AG04450 (cell line): ENCODE results near the gene CSRNP2. TPM values are rescaled to one million over a fixed set of nuclear protein-coding genes. Genes with fewer than 3 reads are reported as not detected.

Experiments used
- CTCF ChIA-PET: fragments of 300-600, 350-600 bp; formaldehyde crosslinking; extraction: SDS; loops from one replicate; lab custom pipeline; 2022; ENCODE audit warnings: antibody characterized with exemption, inconsistent platforms; lab: Charles Lee
- POLR2A ChIA-PET: fragments of 350-600 bp; formaldehyde crosslinking; extraction: SDS; loops from one replicate; lab custom pipeline; 2021; ENCODE audit warnings: antibody characterized with exemption, inconsistent platforms; lab: Yijun Ruan, JAX
- DNase-seq: peaks from one replicate; pipeline ENCODE4 v3.0.0-alpha.2; 2011; ENCODE audit warnings: low read depth, low spot score
- H3K27ac ChIP-seq: one replicate; pipeline ENCODE4 v1.5.1; 2012; ENCODE audit warnings: low read depth, low read length, control low read depth
- H3K27me3 ChIP-seq: one replicate; pipeline ENCODE4 v1.6.0; 2012; ENCODE audit warnings: low read length; ENCODE audit not compliant: control insufficient read depth, insufficient read depth
- H3K4me3 ChIP-seq: 2 replicates; pipeline ENCODE4 v1.5.1; 2011; ENCODE audit warnings: mild to moderate bottlenecking, low read depth, low read length, control low read depth
- H3K9me3 ChIP-seq: 2 replicates; pipeline ENCODE4 v1.5.1; 2012; ENCODE audit warnings: low read length; ENCODE audit not compliant: control insufficient read depth, insufficient read depth
- CTCF ChIP-seq: IDR thresholded peaks from 2 replicates; pipeline ENCODE4 v1.5.1; 2011; ENCODE audit warnings: low read depth, low read length, control low read depth, inconsistent platforms
- polyA minus RNA-seq: library from RNA; depleted of rRNA, polyadenylated mRNA; stranded (reverse); fragments of >200 nt; gene quantifications from 2 replicates; pipeline ENCODE4 v1.2.3, GENCODE V29; 2011; rRNA and poly(A)+ RNA removed
- polyA plus RNA-seq: library from polyadenylated mRNA; depleted of rRNA; stranded (reverse); fragments of >200 nt; gene quantifications from 2 replicates; pipeline ENCODE4 v1.2.3, GENCODE V29; 2011; rRNA removed

CSRNP2 gene
- polyA plus RNA-seq (26.4 and 29.9 TPM in 2 replicates), polyA minus RNA-seq (25.1 and 27.5 TPM in 2 replicates)

- peak within 1 kb of the TSS; percentile 87 for H3K4me3 ChIP-seq
- peak; percentile 90 for DNase-seq
- TF ChIP-seq CTCF: no peak
- POLR2A ChIA-PET: interaction anchor here (0.5 to 2.0 kb wide), 40 partner anchors 9 to 336 kb away, joined by 3 to 20 read pairs (median 4); partner anchors contain the start of genes DAZAP2, POU6F1, SLC11A2 and SMAGP
- peak within 1 kb of the TSS; percentile 77 for H3K27ac ChIP-seq
- CTCF ChIA-PET: no interaction called here
- no peaks in the 10 kb centered on the region for H3K9me3 ChIP-seq
- no peaks in the 10 kb centered on the region for H3K27me3 ChIP-seq
These were observed at the start of gene CSRNP2 for GRCh38 chr12:51083126-51083833. Gene CSRNP2 (minus strand): TSS chr12:51083596. CDS start chr12:51076561, 7,035 bp downstream.

- POLR2A ChIA-PET: no interaction called here
- TF ChIP-seq CTCF: no peak
- no peak overlapping the region for H3K4me3 ChIP-seq
- CTCF ChIA-PET: no interaction called here
- no peak for DNase-seq
- no peak overlapping the region for H3K27ac ChIP-seq
- no peaks in the 10 kb centered on the region for H3K9me3 ChIP-seq
- no peaks in the 10 kb centered on the region for H3K27me3 ChIP-seq
These were observed 49.3 kb upstream of the CSRNP2 start for GRCh38 chr12:51132693-51133092.

GRCh38 chr12:51131745-51132521, 48.5 kb upstream of the CSRNP2 start:
- Histone ChIP-seq H3K27ac (no peak overlapping the region), H3K9me3 (no peaks in the 10 kb centered on the region), H3K4me3 (no peak overlapping the region), H3K27me3 (no peaks in the 10 kb centered on the region)
- CTCF ChIA-PET: interaction anchor here (1.0 kb wide), 1 partner anchor 209 kb away, joined by 3 read pairs; no protein-coding TSS in a partner anchor
- no peak for DNase-seq
- POLR2A ChIA-PET: interaction anchor here (0.7 kb wide), 1 partner anchor 107 kb away, joined by 3 read pairs; the partner anchor contains the start of gene DAZAP2
- TF ChIP-seq CTCF: no peak

- ChIA-PET CTCF (interaction anchor here (0.7 to 1.7 kb wide), 2 partner anchors 212 to 363 kb away, joined by 5 read pairs; no protein-coding TSS in a partner anchor), POLR2A (interaction anchor here (0.6 to 1.9 kb wide), 2 partner anchors 45 to 1561 kb away, joined by 4 to 7 read pairs; partner anchors contain the start of gene CSRNP2)
- H3K27me3 ChIP-seq: no peaks in the 10 kb centered on the region
- DNase-seq: no peak
- no peak for TF ChIP-seq CTCF
- no peaks in the 10 kb centered on the region for H3K9me3 ChIP-seq
- H3K4me3 ChIP-seq: no peak overlapping the region
- H3K27ac ChIP-seq: no peak overlapping the region
These were observed 45.5 kb upstream of the CSRNP2 start for GRCh38 chr12:51128919-51129318.
